HepG2 (cell line): ENCODE results near the gene C12orf60. TPM values are rescaled to one million over a fixed set of nuclear protein-coding genes. Genes with fewer than 3 reads are reported as not detected.
A peak's percentile ranks its signal among the peaks of the same experiment; 100 is the strongest.

ENCODE experiments used
- DNMT3B ChIP-seq: conservative IDR thresholded peaks from 2 replicates; pipeline ENCODE4 v1.6.1; 2016; ENCODE audit warnings: missing biosample characterization, control low read depth
- E2F5 ChIP-seq: sonication (generic); formaldehyde crosslinking; conservative IDR thresholded peaks from 2 replicates; pipeline ENCODE4 v1.4.0; 2020; ENCODE audit warnings: missing genetic modification reagents
- FOXO1 ChIP-seq: sonication (generic); formaldehyde crosslinking; IDR thresholded peaks from 2 replicates; pipeline ENCODE4 v1.4.0; 2020; ENCODE audit warnings: missing genetic modification reagents
- HDAC2 ChIP-seq: sonication (generic); formaldehyde crosslinking; IDR thresholded peaks from 2 replicates; pipeline ENCODE4 v1.4.0; 2020; ENCODE audit warnings: missing genetic modification reagents
- IKZF4 ChIP-seq: sonication (generic); formaldehyde crosslinking; IDR thresholded peaks from 2 replicates; pipeline ENCODE4 v1.5.1; 2020; ENCODE audit warnings: borderline replicate concordance, mild to moderate bottlenecking, low read depth, missing genetic modification reagents; ENCODE audit errors: not compliant biosample characterization
- LRRFIP1 ChIP-seq: sonication (generic); formaldehyde crosslinking; conservative IDR thresholded peaks from 2 replicates; pipeline ENCODE4 v1.4.0; 2020; ENCODE audit warnings: missing genetic modification reagents
- MEF2D ChIP-seq: sonication (generic); formaldehyde crosslinking; IDR thresholded peaks from 2 replicates; pipeline ENCODE4 v1.5.1; 2020; ENCODE audit warnings: mild to moderate bottlenecking, missing genetic modification reagents
- MIER3 ChIP-seq: IDR thresholded peaks from 2 replicates; pipeline ENCODE4 v1.6.1; 2016; ENCODE audit warnings: missing compliant biosample characterization, borderline replicate concordance
- MLLT10 ChIP-seq: sonication (generic); formaldehyde crosslinking; IDR thresholded peaks from 2 replicates; pipeline ENCODE4 v1.4.0; 2020; ENCODE audit warnings: missing genetic modification reagents
- MTA1 ChIP-seq: sonication (generic); formaldehyde crosslinking; IDR thresholded peaks from 2 replicates; pipeline ENCODE4 v1.4.0; 2020; ENCODE audit warnings: missing genetic modification reagents, mild to moderate bottlenecking, borderline replicate concordance
- MTA3 ChIP-seq: sonication (generic); formaldehyde crosslinking; IDR thresholded peaks from 2 replicates; pipeline ENCODE4 v1.4.0; 2020; ENCODE audit warnings: missing genetic modification reagents
- PBX2 ChIP-seq: IDR thresholded peaks from 2 replicates; pipeline ENCODE4 v1.6.1; 2016; ENCODE audit warnings: control low read depth
- RARG ChIP-seq: sonication (generic); formaldehyde crosslinking; IDR thresholded peaks from 2 replicates; pipeline ENCODE4 v1.4.0; 2020; ENCODE audit warnings: low read depth, mild to moderate bottlenecking, missing genetic modification reagents
- TBX2 ChIP-seq: sonication (generic); formaldehyde crosslinking; IDR thresholded peaks from 2 replicates; pipeline ENCODE4 v1.5.0; 2020; ENCODE audit warnings: missing genetic modification reagents, mild to moderate bottlenecking, borderline replicate concordance
- TCF7L2 ChIP-seq: IDR thresholded peaks from 2 replicates; pipeline ENCODE4 v1.6.1; 2011; ENCODE audit warnings: mild to moderate bottlenecking, low read depth, low read length, moderate library complexity
- XBP1 ChIP-seq: sonication (generic); formaldehyde crosslinking; IDR thresholded peaks from 2 replicates; pipeline ENCODE4 v1.5.0; 2020; ENCODE audit warnings: missing genetic modification reagents
- ZBTB1 ChIP-seq: sonication (generic); formaldehyde crosslinking; IDR thresholded peaks from 2 replicates; pipeline ENCODE4 v1.4.0; 2020; ENCODE audit warnings: missing genetic modification reagents, borderline replicate concordance
- ZFYVE20 ChIP-seq: sonication (generic); formaldehyde crosslinking; IDR thresholded peaks from 2 replicates; pipeline ENCODE4 v1.8.0; 2023; ENCODE audit warnings: low read depth, mild to moderate bottlenecking, moderate library complexity, missing genetic modification reagents, borderline replicate concordance
- ZNF572 ChIP-seq: sonication (generic); formaldehyde crosslinking; IDR thresholded peaks from 2 replicates; pipeline ENCODE4 v1.5.1; 2020; ENCODE audit warnings: mild to moderate bottlenecking, missing genetic modification reagents
- ZNF737 ChIP-seq: sonication (generic); formaldehyde crosslinking; IDR thresholded peaks from 2 replicates; pipeline ENCODE4 v1.5.0; 2020; ENCODE audit warnings: missing genetic modification reagents, mild to moderate bottlenecking, borderline replicate concordance
- ZNF780A ChIP-seq: sonication (generic); formaldehyde crosslinking; IDR thresholded peaks from 2 replicates; pipeline ENCODE4 v1.8.0; 2022; ENCODE audit warnings: mild to moderate bottlenecking, missing genetic modification reagents, moderate library complexity
- ZSCAN9 ChIP-seq: IDR thresholded peaks from 2 replicates; pipeline ENCODE4 v1.6.1; 2016; ENCODE audit warnings: borderline replicate concordance
- polyA plus RNA-seq, 8 experiments: library from polyadenylated mRNA; depleted of rRNA in 3 of 8; stranded (reverse) in 7 of 8; unstranded in 1 of 8; fragments of >200 nt; fragmentation: Illumina TruSeq in 4 of 8; extraction: Trizol in 4 of 8; gene quantifications; 2 replicates each; pipeline versions ENCODE4 v1.2.1 to v1.2.3, GENCODE V29; 2011 to 2016; ENCODE audit warnings: low read depth in 4 of 8, missing spikeins in 1 of 8, mixed read lengths in 1 of 8; ENCODE audit not compliant: insufficient read depth in 1 of 8
- total RNA-seq, 5 experiments: library from RNA; depleted of rRNA; stranded (reverse); fragments of >200 nt; fragmentation: Illumina TruSeq; extraction: Trizol; gene quantifications; 2 replicates each; pipeline ENCODE4 v1.2.3, GENCODE V29; 2016; ENCODE audit warnings: low read depth in 1 of 5
- TF ChIP-seq, protein P1 (sequence below): sonication (generic); formaldehyde crosslinking; IDR thresholded peaks from 2 replicates; pipeline ENCODE4 v1.8.0; 2023; ENCODE audit warnings: mild to moderate bottlenecking, missing genetic modification reagents

The C12orf60 gene
- total and polyA plus RNA-seq, 2 of the 13 experiments (the other 11 are each of a cell fraction or from before 2014, with no cell fraction given): 0.55 to 1.4 TPM

- TF ChIP-seq ZNF780A (CRISPR knock-in tag) (no peak), MTA3 (CRISPR knock-in tag) (no peak), TCF7L2 (no peak), E2F5 (CRISPR knock-in tag) (peak; percentile 79), TBX2 (CRISPR knock-in tag) (peak; percentile 92), ZNF737 (CRISPR knock-in tag) (no peak), HDAC2 (peak; percentile 47; the same call in 1 of the 2 replicates), ZFYVE20 (CRISPR knock-in tag) (no peak), RARG (CRISPR knock-in tag) (no peak), PBX2 (CRISPR knock-in tag) (peak; percentile 92), ZNF572 (CRISPR knock-in tag) (peak; percentile 57; the same call in 1 of the 2 replicates), IKZF4 (CRISPR knock-in tag) (peak; percentile 52), MIER3 (CRISPR knock-in tag) (no peak; the same call in 1 of the 2 replicates), MTA1 (CRISPR knock-in tag) (no peak), ZBTB1 (CRISPR knock-in tag) (no peak), FOXO1 (CRISPR knock-in tag) (peak; percentile 1; the same call in 1 of the 2 replicates), MLLT10 (no peak), MEF2D (no peak; the same call in 1 of the 2 replicates), ZSCAN9 (CRISPR knock-in tag) (peak; percentile 58; the same call in 1 of the 2 replicates), LRRFIP1 (no peak), XBP1 (no peak), DNMT3B (CRISPR knock-in tag) (no peak)
- TF ChIP-seq, protein P1, sequence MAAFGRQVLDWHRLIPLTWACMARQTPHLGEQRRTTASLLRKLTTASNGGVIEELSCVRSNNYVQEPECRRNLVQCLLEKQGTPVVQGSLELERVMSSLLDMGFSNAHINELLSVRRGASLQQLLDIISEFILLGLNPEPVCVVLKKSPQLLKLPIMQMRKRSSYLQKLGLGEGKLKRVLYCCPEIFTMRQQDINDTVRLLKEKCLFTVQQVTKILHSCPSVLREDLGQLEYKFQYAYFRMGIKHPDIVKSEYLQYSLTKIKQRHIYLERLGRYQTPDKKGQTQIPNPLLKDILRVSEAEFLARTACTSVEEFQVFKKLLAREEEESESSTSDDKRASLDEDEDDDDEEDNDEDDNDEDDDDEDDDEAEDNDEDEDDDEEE (CRISPR knock-in tag): 0 out of 2 replicates have a peak, but pooled peaks have one; percentile 32
Observed at GRCh38 chr12:14803011-14803829, at the start of gene C12orf60, which contains the start of gene WBP11 (continued).
